ENCODE measurements around the gene TBC1D22A. TPM values are rescaled to one million over a fixed set of nuclear protein-coding genes. Genes with fewer than 3 reads are reported as not detected.

The TBC1D22A gene
- total RNA-seq, 1 donor from 2014 or later: 10.6 TPM

DNA sequence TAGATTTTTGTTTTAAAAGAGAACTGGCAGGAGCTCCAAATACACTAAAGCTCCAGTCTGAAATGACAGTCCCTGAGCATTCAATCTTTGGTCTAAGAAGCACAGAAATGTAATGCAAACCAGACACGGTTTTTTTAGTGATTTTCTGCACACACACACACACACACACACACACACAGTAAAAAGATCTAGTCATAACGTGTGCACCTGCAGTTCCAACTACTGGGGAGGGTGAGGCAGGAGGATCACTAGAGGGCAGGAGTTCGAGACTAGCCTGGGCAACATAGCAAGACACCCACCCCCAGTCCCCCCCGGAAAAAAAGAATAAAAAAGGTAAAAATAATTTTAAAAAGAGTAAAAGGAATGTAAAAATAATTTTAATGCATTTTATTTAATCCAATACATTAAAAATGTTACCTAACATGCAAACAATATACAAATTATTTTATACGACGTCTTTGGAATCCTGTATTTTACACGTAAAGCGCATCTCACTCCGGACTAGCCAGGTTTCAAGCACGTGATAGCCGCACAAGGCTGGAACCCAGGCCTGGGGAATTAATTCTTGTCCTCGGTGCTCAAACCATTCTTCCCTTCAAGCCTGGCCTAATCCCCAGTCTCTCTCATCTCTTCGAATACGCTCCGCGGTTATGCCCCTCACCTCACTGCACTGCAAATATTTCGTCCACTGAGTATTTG, 762 bp upstream of the TBC1D22A start:
- H3F3A ChIP-seq (ENCODE audit: low read depth): peaks cover 21% of the 10 kb centered on the region
- H4K20me1 ChIP-seq (ENCODE audit: low read depth): peaks cover 6% of the 10 kb centered on the region
- peak overlapping the region; percentile 77 for H3K27ac ChIP-seq
- H3K36me3 ChIP-seq: no peaks in the 10 kb centered on the region
- H3K4me3 Mint-ChIP-seq: peak overlapping the region; percentile 96
- peaks cover 14% of the 10 kb centered on the region for H3K4me1 ChIP-seq
- peak overlapping the region; percentile 65 for H2AFZ ChIP-seq (replicated peaks)
- peak overlapping the region; percentile 91 for H3K4me2 ChIP-seq
- peaks cover 55% of the 10 kb centered on the region for H3K79me2 ChIP-seq (ENCODE audit: low read depth)
- H3K9me3 Mint-ChIP-seq: peaks cover under 1% of the 10 kb centered on the region
- H3K27me3 ChIP-seq: no peaks in the 10 kb centered on the region
- peaks cover 5% of the 10 kb centered on the region for H3K27me3 Mint-ChIP-seq (ENCODE audit: insufficient read depth, low read depth)
- peak overlapping the region; percentile 96 for H3K4me3 ChIP-seq
- peak; percentile 64 for DNase-seq (ENCODE audit: low spot score)
- peaks cover under 1% of the 10 kb centered on the region for H3K36me3 Mint-ChIP-seq
- H3K4me1 Mint-ChIP-seq: peaks cover 21% of the 10 kb centered on the region
- H3K9me3 ChIP-seq (ENCODE audit: low read depth): no peaks in the 10 kb centered on the region
- TF ChIP-seq, protein P1, sequence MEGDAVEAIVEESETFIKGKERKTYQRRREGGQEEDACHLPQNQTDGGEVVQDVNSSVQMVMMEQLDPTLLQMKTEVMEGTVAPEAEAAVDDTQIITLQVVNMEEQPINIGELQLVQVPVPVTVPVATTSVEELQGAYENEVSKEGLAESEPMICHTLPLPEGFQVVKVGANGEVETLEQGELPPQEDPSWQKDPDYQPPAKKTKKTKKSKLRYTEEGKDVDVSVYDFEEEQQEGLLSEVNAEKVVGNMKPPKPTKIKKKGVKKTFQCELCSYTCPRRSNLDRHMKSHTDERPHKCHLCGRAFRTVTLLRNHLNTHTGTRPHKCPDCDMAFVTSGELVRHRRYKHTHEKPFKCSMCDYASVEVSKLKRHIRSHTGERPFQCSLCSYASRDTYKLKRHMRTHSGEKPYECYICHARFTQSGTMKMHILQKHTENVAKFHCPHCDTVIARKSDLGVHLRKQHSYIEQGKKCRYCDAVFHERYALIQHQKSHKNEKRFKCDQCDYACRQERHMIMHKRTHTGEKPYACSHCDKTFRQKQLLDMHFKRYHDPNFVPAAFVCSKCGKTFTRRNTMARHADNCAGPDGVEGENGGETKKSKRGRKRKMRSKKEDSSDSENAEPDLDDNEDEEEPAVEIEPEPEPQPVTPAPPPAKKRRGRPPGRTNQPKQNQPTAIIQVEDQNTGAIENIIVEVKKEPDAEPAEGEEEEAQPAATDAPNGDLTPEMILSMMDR (IDR thresholded peaks at IDR 0.05): no peak
- TF ChIP-seq EZH2phosphoT487 (IDR thresholded peaks at IDR 0.05): no peak
- no peak for TF ChIP-seq EZH2 (IDR thresholded peaks at IDR 0.05)
- H3K27ac Mint-ChIP-seq: peak overlapping the region; percentile 92
- peak overlapping the region; percentile 94 for H3K9ac ChIP-seq

DNA sequence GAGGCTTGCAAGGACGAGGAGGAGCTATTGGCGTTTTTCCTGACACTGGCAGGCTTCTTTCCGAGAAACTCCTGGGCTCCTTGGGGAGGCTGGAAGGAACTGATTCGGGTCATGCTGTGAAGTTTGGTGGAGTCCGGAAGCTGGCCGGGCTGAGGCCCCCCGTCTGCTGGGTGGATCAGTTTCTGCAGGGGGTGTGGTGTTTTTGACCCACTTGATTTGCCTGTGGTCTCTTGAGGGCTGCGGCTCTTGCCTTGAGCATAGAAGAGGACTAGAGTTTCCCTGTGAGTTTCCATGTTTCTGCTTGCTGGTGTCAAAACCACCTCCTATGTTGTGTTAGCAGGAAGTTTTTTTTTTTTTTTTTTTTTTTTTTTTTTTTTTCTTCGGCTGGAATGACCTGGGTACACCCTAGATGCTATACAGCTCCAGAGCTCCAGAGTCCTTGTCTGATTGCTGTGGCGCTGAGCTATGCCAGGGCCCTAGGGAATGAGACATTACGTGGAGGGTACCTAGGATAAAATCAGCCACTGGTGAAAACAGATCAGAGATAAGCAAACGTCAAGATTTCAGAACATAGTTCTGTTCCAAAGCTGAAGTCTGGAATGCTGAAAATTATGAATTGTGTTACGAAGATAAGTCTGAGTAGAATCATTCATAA, 728 bp downstream of the TBC1D22A start:
- H3K4me1 Mint-ChIP-seq: peaks cover 21% of the 10 kb centered on the region
- H3K9me3 Mint-ChIP-seq: no peaks in the 10 kb centered on the region
- H3K79me2 ChIP-seq (ENCODE audit: low read depth): peaks cover 69% of the 10 kb centered on the region
- H3K4me3 ChIP-seq: peak overlapping the region; percentile 96
- H3F3A ChIP-seq (ENCODE audit: low read depth): peaks cover 21% of the 10 kb centered on the region
- no peaks in the 10 kb centered on the region for H3K27me3 ChIP-seq
- H3K4me1 ChIP-seq: peaks cover 14% of the 10 kb centered on the region
- peaks cover 6% of the 10 kb centered on the region for H4K20me1 ChIP-seq (ENCODE audit: low read depth)
- H3K9ac ChIP-seq: peak overlapping the region; percentile 78
- peak overlapping the region; percentile 96 for H3K4me3 Mint-ChIP-seq
- H3K9me3 ChIP-seq (ENCODE audit: low read depth): no peaks in the 10 kb centered on the region
- H3K4me2 ChIP-seq: peak overlapping the region; percentile 91
- TF ChIP-seq EZH2phosphoT487 (IDR thresholded peaks at IDR 0.05) (no peak), EZH2 (IDR thresholded peaks at IDR 0.05) (no peak)
- TF ChIP-seq, protein P1 (IDR thresholded peaks at IDR 0.05): no peak
- H2AFZ ChIP-seq (replicated peaks): peak overlapping the region; percentile 85
- H3K27ac Mint-ChIP-seq: peak overlapping the region; percentile 46
- no peak overlapping the region for H3K27ac ChIP-seq
- no peaks in the 10 kb centered on the region for H3K36me3 ChIP-seq
- no peak for DNase-seq (ENCODE audit: low spot score)
- no peaks in the 10 kb centered on the region for H3K36me3 Mint-ChIP-seq
- H3K27me3 Mint-ChIP-seq (ENCODE audit: insufficient read depth, low read depth): peaks cover 3% of the 10 kb centered on the region

DNA sequence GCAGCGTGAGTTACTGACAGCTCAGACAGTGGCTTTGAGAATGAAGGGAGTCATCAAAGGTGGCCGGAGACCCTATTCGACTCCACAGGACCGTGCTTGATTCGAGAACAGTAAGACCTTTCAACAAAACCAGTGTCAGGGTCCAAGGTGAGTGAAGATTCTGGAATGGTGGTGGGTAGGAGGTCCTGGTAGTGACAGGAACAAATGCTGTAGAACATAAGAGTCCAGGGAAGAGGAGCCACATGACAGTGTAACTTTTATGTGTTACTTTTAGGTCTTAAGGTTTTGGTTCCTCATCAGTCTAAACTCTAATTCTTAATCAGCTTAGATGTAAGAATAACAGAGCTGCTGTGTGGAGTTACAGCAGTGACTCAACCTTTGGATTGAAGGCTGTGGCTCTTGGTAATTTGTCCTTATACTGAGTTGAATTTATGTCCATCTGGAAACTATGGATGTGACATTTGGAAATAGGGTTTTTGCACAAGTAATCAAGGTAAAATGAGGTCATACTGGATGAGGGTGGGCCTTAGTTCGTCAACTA, 1.8 kb downstream of the TBC1D22A start:
- peak overlapping the region; percentile 96 for H3K4me3 Mint-ChIP-seq
- H3K9me3 Mint-ChIP-seq: no peaks in the 10 kb centered on the region
- no peaks in the 10 kb centered on the region for H3K36me3 Mint-ChIP-seq
- H3K4me3 ChIP-seq: no peak overlapping the region
- no peak overlapping the region for H3K9ac ChIP-seq
- TF ChIP-seq, protein P1 (IDR thresholded peaks at IDR 0.05): no peak
- no peak for TF ChIP-seq EZH2 (IDR thresholded peaks at IDR 0.05)
- TF ChIP-seq EZH2phosphoT487 (IDR thresholded peaks at IDR 0.05): no peak
- peak overlapping the region; percentile 91 for H3K4me2 ChIP-seq
- no peaks in the 10 kb centered on the region for H3K9me3 ChIP-seq (ENCODE audit: low read depth)
- H3K27ac ChIP-seq: no peak overlapping the region
- peaks cover 3% of the 10 kb centered on the region for H3K27me3 Mint-ChIP-seq (ENCODE audit: insufficient read depth, low read depth)
- H4K20me1 ChIP-seq (ENCODE audit: low read depth): peaks cover 9% of the 10 kb centered on the region
- DNase-seq (ENCODE audit: low spot score): no peak
- peaks cover 21% of the 10 kb centered on the region for H3K4me1 Mint-ChIP-seq
- H3K27ac Mint-ChIP-seq: peak overlapping the region; percentile 30
- H3K27me3 ChIP-seq: no peaks in the 10 kb centered on the region
- H3K36me3 ChIP-seq: no peaks in the 10 kb centered on the region
- no peak overlapping the region for H2AFZ ChIP-seq (replicated peaks)
- peaks cover 18% of the 10 kb centered on the region for H3F3A ChIP-seq (ENCODE audit: low read depth)
- peaks cover 72% of the 10 kb centered on the region for H3K79me2 ChIP-seq (ENCODE audit: low read depth)
- peaks cover 14% of the 10 kb centered on the region for H3K4me1 ChIP-seq

Data from neural progenitor cell (in vitro differentiated cells).